Hindlimb muscle (tissue), 1 donor: Measurements from ENCODE around the gene ZSWIM5. TPM values are rescaled to one million over a fixed set of nuclear protein-coding genes. Genes with fewer than 3 reads are reported as not detected.
"Not testable (repeated sequence)": the region's sequence is repeated elsewhere in the genome, so short reads cannot be mapped to it uniquely, and the experiment has no call there.

Experiments
- DNase-seq: peaks from one replicate; pipeline ENCODE4 v3.0.0-alpha.2; 2013
- polyA plus RNA-seq: library from polyadenylated mRNA; unstranded; fragments of 120-200 nt; gene quantifications from one replicate; pipeline ENCODE4 v1.2.1, GENCODE V29; 2013; ENCODE audit not compliant: insufficient read length

ZSWIM5 gene
- polyA plus RNA-seq, 1 donor, result 0.34 TPM

- no peak for DNase-seq
Measured at GRCh38 chr1:45136984-45137383, 69.4 kb downstream of the ZSWIM5 start.

DNA sequence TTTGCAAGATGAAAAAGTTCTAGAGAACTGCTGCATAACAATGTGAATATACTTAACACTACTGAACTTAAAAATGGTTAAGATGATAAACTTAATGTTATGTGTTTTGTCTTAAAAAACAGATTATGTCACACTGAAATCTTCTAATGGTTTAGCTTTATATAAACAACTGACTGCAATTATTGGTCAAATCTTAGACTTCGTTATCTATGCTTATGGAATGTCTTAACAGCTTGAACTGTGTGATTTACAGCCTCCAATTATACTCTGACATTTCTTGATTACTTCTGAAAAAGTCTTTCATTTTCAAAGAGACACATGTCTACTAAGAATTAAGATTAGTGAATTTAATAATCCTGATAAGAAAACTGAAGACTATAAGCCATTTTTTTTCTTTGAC lies 71.1 kb downstream of the ZSWIM5 start:
- DNase-seq, result no peak

GRCh38 chr1:45134461-45134873 lies 71.9 kb downstream of the ZSWIM5 start:
- no peak for DNase-seq

DNA sequence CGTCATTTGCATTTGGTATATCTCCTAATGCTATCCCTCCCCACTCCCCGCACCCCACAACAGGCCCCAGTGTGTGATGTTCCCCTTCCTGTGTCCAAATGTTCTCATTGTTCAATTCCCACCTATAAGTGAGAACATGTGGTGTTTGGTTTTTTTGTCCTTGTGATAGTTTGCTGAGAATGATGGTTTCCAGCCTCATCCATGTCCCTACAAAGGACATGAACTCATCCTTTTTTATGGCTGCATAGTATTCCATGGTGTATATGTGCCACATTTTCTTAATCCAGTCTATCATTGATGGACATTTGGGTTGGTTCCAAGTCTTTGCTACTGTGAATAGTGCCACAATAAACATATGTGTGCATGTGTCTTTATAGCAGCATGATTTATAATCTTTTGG lies 73.7 kb downstream of the ZSWIM5 start:
- DNase-seq, result not testable (repeated sequence)

- DNase-seq, result no peak
Measured at GRCh38 chr1:45123358-45123757, 83.0 kb downstream of the ZSWIM5 start.

- no peak for DNase-seq
Measured at GRCh38 chr1:45122724-45123123, 83.7 kb downstream of the ZSWIM5 start.

- no peak for DNase-seq
Measured at GRCh38 chr1:45117766-45118165, 88.6 kb downstream of the ZSWIM5 start.

DNA sequence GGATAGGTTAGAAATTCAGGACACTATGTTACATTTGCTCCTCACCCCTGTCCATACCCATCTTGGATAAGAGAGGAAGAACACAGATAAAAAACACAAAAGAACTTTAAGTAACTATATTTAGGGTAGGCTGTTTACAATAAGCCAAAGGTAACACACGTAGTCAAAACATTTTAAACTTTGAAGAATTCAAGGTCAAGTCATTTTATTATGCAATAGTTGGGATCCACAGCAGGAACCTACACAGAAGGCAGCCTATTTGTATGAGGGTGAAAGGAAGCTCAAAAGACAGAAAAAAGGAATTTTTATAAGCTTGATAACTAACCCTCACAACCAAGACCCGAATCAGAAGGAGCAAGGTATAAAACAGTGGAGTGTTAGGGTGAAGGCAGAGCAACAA lies 89.6 kb downstream of the ZSWIM5 start:
- no peak for DNase-seq

DNA sequence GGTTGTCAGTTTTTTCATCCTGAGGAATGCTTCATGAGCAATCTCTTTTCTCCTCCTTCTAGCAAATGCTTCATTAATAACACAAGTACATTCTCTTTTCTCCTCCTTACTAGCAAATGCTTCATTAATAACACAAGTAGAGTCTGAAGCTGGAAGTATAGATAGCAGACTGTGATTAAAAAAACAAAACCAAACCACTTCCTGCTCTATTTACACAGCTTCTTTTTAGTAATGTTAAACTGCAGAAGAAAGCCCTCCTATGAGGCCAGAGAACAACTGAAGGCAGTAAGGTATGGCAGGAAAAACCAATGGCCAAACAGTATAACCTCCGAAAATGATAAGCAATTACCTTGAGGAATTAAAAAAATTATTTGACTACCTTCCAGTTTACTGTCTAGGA lies 90.1 kb downstream of the ZSWIM5 start:
- DNase-seq, result no peak

DNA sequence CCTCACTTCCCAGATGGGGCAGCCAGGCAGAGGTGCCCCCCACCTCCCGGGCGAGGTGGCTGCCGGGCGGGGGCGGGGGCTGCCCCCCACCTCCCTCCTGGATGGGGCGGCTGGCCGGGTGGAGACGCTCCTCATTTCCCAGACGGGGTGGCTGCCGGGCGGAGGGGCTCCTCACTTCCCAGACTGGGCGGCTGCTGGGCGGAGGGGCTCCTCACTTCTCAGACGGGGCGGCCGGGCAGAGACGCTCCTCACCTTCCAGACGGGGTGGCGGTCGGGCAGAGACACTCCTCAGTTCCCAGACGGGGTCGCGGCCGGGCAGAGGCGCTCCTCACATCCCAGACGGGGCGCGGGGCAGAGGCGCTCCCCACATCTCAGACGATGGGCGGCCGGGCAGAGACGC lies 91.2 kb downstream of the ZSWIM5 start:
- DNase-seq, result not testable (repeated sequence)

DNA sequence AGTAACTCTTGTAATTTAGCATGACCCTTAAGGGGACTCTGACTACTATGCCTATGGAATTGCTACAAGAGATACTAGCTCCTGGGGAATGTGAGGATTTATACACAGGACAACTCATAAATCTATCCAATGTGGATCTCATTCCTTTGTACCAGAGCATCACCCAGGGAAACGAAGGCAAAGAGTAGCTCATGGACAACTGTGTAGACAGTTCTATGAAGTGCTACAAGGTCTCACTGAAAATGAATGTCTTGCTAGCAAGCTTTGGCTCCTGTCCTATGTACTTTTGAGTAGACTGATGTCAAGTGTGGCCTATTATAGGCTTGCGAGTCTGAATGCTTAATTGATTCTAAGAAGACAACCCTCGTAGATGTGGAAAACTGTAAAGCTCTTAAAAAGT lies 93.7 kb downstream of the ZSWIM5 start:
- no peak for DNase-seq

GRCh38 chr1:45111239-45111638 lies 95.2 kb downstream of the ZSWIM5 start:
- no peak for DNase-seq

DNA sequence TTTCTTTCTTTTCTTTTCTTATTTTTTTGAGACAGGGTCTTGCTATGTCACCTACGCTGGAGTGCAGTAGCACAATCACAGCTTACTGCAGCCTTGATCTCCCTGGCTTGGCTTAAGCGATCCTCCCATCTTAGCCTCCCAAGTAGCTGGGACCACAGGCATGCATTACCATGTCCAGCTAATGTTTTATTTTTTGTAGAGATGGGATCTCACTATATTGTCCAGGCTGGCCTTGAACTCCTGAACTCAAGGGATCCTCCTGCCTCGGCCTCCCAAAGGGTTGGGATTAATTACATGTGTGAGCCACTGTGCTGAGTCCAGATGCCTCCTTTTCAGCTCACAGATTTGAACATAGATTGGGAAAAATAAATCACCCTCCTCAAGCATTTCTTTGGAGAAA lies 98.6 kb downstream of the ZSWIM5 start:
- no peak for DNase-seq

DNA sequence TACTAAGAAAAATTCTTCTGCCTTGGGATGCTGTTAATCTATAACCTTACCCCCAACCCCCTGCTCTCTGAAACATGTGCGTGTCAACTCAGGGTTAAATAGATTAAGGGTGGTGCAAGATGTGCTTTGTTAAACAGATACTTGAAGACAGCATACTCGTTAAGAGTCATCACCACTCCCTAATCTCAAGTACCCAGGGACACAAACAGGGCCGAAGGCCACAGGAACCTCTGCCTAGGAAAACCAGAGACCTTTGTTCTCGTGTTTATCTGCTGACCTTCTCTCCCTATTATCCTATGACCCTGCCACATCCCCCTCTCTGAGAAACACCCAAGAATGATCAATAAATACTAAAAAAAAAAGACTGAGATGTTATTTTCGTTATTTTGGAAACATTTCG lies 99.5 kb downstream of the ZSWIM5 start:
- not testable (repeated sequence) for DNase-seq

GRCh38 chr1:45106156-45106545 lies 100.3 kb downstream of the ZSWIM5 start:
- not testable (repeated sequence) for DNase-seq

DNA sequence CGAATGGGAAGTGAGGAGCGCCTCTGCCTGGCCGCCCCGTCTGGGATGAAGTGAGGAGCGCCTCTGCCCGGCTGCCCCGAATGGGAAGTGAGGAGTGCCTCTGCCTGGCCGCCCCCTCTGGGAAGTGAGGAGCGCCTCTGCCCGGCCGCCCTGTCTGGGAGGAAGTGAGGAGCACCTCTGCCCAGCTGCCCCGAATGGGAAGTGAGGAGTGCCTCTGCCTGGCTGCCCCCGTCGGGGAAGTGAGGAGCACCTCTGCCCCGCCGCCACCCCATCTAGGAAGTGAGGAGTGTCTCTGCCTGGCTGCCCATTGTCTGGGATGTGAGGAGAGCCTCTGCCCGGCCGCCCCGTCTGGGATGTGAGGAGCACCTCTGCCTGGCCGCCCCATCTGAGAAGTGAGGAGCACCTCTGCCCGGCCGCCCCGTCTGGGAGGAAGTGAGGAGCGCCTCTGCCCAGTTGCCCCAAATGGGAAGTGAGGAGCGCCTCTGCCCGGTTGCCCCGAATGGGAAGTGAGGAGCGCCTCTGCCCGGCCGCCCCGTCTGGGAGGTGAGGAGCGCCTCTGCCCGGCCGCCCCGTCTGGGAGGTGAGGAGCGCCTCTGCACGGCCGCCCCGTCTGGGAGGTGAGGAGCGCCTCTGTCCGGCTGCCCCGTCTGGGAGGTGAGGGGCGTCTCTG lies 100.8 kb downstream of the ZSWIM5 start:
- DNase-seq, result not testable (repeated sequence)

DNA sequence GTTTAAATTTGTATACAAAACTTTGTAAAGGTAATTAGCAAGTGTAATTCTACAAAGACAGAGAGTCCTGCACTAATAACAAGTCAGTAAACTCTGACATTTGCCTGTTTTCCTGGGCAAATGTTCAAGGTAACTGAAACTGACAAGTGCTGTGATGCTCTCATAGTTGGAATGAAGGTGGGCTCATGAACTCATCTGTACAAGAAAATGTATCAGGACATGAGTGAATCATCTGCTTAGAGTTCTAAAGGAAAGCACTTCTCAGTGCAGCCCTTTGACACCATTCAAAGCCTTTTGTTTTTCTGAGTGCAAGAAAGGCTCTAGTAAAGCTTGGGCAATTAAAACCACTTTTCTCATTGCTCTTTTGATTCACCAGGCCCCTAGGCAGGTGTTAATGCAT lies 102.9 kb downstream of the ZSWIM5 start:
- DNase-seq, result no peak

DNA sequence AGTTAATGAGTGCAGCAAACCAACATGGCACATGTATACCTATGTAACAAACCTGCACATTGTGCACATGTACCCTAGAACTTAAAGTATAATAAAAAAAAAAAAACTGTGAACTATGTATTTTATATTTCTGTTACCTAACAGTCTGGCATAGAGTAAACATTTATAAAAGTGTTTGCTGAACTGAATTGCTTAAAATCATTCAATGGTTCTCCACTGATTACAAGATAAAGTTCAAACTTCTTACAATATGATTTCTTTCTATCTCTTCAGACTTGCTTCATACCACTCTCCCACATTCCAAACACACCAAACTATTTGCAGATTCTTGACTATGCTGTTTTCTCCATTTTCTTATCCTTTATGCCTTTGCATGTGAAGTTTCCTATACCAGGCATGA lies 104.5 kb downstream of the ZSWIM5 start:
- no peak for DNase-seq

GRCh38 chr1:45101528-45101927 lies 104.9 kb downstream of the ZSWIM5 start:
- DNase-seq, result not testable (repeated sequence)

- DNase-seq, result no peak
Measured at GRCh38 chr1:45097944-45098343, 108.5 kb downstream of the ZSWIM5 start.

- no peak for DNase-seq
Measured at GRCh38 chr1:45097079-45097478, 109.3 kb downstream of the ZSWIM5 start.

DNA sequence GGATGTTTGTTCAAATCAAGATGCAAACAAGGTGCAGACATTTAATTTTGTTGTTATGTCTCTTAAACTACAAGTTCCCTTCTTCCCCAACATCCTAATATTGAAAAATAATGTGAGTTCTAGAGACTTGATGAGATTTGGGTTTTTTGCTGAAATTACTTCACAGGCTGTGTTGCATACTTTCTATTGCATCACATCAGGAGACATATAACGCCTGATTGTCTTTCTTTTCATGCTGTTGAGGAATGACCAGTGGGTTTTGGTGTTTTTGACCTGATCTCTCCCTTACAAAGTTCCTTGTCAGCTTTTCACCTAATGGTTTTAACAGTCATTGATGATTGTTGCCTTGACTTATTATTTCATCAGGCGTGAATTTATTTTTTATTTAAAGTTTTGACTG lies 111.0 kb downstream of the ZSWIM5 start:
- no peak for DNase-seq

GRCh38 chr1:45094371-45094770 lies 112.0 kb downstream of the ZSWIM5 start:
- DNase-seq, result not testable (repeated sequence)

DNA sequence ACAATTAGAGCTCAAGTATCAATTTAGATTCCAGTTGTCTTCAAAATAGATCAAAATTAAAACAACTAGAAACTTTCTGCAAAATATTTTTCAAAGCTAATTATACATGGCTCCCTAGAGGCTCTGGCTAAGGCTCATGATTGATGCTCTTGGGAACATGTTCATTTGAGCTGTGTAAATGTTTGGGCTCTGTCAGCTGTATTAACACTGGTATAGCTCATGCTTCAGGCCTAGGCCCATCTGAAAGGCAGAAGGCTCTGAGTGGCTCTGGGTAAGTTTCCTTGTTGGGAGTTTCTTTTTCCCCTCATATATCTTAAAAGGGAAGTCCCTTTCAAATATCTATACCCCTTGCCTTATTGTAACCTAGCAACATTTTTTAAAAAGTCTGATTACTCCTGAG lies 113.1 kb downstream of the ZSWIM5 start:
- DNase-seq, result no peak

DNA sequence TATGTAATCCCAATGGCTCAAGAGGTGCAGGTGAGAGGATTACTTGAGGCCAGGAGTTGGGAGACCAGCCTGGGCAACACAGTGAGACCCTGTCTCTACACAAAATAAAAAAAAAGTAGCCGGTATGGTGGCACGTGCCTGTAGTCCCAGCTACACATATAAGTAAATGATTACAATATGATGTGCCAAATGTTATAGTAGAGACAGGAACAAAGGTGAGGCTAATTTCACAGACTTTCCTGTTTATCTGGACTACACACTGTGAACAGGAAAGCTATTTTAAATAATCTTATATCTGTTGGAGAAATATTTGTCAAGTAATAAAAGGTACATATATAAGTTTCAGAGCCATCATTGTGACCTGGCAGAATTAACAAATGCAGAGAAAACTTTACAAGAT lies 116.7 kb downstream of the ZSWIM5 start:
- DNase-seq, result no peak
